ENCODE results near the gene EME1. TPM values are rescaled to one million over a fixed set of nuclear protein-coding genes. Genes with fewer than 3 reads are reported as not detected.

Gene EME1
- total and polyA plus RNA-seq, 2 of the 8 experiments (the other 6 are each of a cell fraction or from before 2014, with no cell fraction given) = 13.9 to 16.3 TPM

DNA sequence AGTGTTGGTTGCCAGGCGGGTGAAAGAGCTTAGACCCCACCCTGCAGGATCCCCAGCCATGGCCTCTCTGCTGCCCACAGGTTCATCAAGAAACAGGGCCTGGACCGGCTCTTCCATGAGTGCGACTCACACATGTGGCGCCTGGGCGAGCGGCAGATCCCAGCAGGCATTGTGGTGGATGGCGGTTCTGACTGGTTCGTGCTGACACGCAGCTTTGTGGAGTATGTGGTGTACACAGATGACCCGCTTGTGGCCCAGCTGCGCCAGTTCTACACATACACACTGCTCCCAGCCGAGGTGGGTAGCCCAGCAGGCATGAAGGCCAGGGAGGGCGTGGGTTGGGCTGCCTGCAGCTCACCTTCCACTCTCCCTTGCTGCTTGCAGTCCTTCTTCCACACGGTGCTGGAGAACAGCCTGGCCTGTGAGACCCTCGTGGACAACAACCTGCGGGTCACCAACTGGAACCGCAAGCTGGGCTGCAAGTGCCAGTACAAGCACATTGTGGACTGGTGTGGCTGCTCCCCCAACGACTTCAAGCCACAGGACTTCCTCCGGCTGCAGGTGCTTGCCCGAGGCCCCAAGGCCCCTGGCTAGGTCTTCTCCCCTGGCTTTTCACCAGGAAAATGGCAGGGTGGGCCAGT lies 17.2 kb upstream of the EME1 start (continued):
- TF ChIP-seq, protein P1, sequence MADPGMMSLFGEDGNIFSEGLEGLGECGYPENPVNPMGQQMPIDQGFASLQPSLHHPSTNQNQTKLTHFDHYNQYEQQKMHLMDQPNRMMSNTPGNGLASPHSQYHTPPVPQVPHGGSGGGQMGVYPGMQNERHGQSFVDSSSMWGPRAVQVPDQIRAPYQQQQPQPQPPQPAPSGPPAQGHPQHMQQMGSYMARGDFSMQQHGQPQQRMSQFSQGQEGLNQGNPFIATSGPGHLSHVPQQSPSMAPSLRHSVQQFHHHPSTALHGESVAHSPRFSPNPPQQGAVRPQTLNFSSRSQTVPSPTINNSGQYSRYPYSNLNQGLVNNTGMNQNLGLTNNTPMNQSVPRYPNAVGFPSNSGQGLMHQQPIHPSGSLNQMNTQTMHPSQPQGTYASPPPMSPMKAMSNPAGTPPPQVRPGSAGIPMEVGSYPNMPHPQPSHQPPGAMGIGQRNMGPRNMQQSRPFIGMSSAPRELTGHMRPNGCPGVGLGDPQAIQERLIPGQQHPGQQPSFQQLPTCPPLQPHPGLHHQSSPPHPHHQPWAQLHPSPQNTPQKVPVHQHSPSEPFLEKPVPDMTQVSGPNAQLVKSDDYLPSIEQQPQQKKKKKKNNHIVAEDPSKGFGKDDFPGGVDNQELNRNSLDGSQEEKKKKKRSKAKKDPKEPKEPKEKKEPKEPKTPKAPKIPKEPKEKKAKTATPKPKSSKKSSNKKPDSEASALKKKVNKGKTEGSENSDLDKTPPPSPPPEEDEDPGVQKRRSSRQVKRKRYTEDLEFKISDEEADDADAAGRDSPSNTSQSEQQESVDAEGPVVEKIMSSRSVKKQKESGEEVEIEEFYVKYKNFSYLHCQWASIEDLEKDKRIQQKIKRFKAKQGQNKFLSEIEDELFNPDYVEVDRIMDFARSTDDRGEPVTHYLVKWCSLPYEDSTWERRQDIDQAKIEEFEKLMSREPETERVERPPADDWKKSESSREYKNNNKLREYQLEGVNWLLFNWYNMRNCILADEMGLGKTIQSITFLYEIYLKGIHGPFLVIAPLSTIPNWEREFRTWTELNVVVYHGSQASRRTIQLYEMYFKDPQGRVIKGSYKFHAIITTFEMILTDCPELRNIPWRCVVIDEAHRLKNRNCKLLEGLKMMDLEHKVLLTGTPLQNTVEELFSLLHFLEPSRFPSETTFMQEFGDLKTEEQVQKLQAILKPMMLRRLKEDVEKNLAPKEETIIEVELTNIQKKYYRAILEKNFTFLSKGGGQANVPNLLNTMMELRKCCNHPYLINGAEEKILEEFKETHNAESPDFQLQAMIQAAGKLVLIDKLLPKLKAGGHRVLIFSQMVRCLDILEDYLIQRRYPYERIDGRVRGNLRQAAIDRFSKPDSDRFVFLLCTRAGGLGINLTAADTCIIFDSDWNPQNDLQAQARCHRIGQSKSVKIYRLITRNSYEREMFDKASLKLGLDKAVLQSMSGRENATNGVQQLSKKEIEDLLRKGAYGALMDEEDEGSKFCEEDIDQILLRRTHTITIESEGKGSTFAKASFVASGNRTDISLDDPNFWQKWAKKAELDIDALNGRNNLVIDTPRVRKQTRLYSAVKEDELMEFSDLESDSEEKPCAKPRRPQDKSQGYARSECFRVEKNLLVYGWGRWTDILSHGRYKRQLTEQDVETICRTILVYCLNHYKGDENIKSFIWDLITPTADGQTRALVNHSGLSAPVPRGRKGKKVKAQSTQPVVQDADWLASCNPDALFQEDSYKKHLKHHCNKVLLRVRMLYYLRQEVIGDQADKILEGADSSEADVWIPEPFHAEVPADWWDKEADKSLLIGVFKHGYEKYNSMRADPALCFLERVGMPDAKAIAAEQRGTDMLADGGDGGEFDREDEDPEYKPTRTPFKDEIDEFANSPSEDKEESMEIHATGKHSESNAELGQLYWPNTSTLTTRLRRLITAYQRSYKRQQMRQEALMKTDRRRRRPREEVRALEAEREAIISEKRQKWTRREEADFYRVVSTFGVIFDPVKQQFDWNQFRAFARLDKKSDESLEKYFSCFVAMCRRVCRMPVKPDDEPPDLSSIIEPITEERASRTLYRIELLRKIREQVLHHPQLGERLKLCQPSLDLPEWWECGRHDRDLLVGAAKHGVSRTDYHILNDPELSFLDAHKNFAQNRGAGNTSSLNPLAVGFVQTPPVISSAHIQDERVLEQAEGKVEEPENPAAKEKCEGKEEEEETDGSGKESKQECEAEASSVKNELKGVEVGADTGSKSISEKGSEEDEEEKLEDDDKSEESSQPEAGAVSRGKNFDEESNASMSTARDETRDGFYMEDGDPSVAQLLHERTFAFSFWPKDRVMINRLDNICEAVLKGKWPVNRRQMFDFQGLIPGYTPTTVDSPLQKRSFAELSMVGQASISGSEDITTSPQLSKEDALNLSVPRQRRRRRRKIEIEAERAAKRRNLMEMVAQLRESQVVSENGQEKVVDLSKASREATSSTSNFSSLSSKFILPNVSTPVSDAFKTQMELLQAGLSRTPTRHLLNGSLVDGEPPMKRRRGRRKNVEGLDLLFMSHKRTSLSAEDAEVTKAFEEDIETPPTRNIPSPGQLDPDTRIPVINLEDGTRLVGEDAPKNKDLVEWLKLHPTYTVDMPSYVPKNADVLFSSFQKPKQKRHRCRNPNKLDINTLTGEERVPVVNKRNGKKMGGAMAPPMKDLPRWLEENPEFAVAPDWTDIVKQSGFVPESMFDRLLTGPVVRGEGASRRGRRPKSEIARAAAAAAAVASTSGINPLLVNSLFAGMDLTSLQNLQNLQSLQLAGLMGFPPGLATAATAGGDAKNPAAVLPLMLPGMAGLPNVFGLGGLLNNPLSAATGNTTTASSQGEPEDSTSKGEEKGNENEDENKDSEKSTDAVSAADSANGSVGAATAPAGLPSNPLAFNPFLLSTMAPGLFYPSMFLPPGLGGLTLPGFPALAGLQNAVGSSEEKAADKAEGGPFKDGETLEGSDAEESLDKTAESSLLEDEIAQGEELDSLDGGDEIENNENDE (IDR thresholded peaks at IDR 0.05; ENCODE audit: insufficient replicate concordance, low read length) = no peak
- TF ChIP-seq TCF12 (IDR thresholded peaks at IDR 0.05; ENCODE audit: low read depth, low read length) = no peak
- no peak for TF ChIP-seq TEAD4 (IDR thresholded peaks at IDR 0.05; ENCODE audit: low read depth, low read length)
- no peak for TF ChIP-seq EGR1 (IDR thresholded peaks at IDR 0.05; ENCODE audit: borderline replicate concordance, low read depth, low read length)
- no peak for TF ChIP-seq KDM1A (IDR thresholded peaks at IDR 0.05; ENCODE audit: borderline replicate concordance, low read length)
- TF ChIP-seq RBBP5 (IDR thresholded peaks at IDR 0.05; ENCODE audit: borderline replicate concordance, low read depth, low read length) = no peak
- TF ChIP-seq SP1 (IDR thresholded peaks at IDR 0.05; ENCODE audit: low read depth, low read length) = no peak
- no peak for TF ChIP-seq JUN (IDR thresholded peaks at IDR 0.05; ENCODE audit: low read depth, low read length)
- TF ChIP-seq BCL11A (IDR thresholded peaks at IDR 0.05; ENCODE audit: low read depth in 2 of 2, low read length in 2 of 2) = no peak
- no peak for TF ChIP-seq SAP30 (IDR thresholded peaks at IDR 0.05; ENCODE audit: insufficient read depth, insufficient replicate concordance, low read length)
- no peak for TF ChIP-seq RXRA (IDR thresholded peaks at IDR 0.05; ENCODE audit: insufficient read depth, low read depth, low read length)

All from H1 (cell line).